Measurements from ENCODE around the gene IRX4. TPM values are rescaled to one million over a fixed set of nuclear protein-coding genes. Genes with fewer than 3 reads are reported as not detected.

Gene IRX4
- total RNA-seq, 3 donors from 2014 or later, result not detected

- DNase-seq, result no peak
- no peaks in the 10 kb centered on the region for H3K9me3 ChIP-seq
- no peak for TF ChIP-seq CTCF (IDR thresholded peaks at IDR 0.05)
- no peaks in the 10 kb centered on the region for H3K36me3 ChIP-seq (ENCODE audit: low read depth)
- intact Hi-C loops (cut with DNase I, micrococcal nuclease), result no loop called here
- no peaks in the 10 kb centered on the region for H3K4me1 ChIP-seq (ENCODE audit: low read depth)
- H3K4me3 ChIP-seq, result no peak overlapping the region
- ATAC-seq, result no peak
Measured at GRCh38 chr5:1911773-1912235, 29.1 kb upstream of the IRX4 start.

- TF ChIP-seq CTCF (IDR thresholded peaks at IDR 0.05), result no peak
- DNase-seq (no peak), ATAC-seq (no peak)
- intact Hi-C loops (cut with DNase I, micrococcal nuclease), result no loop called here
- Histone ChIP-seq H3K9me3 (no peaks in the 10 kb centered on the region), H3K4me1 (ENCODE audit: low read depth) (no peaks in the 10 kb centered on the region), H3K36me3 (ENCODE audit: low read depth) (no peaks in the 10 kb centered on the region), H3K4me3 (no peak overlapping the region)
Measured at GRCh38 chr5:1910861-1911772, 28.4 kb upstream of the IRX4 start.

GRCh38 chr5:1910081-1910760, 27.5 kb upstream of the IRX4 start:
- intact Hi-C loops (cut with DNase I, micrococcal nuclease), result no loop called here
- no peak for DNase-seq
- TF ChIP-seq CTCF (IDR thresholded peaks at IDR 0.05), result no peak
- no peaks in the 10 kb centered on the region for H3K4me1 ChIP-seq (ENCODE audit: low read depth)
- H3K36me3 ChIP-seq (ENCODE audit: low read depth), result no peaks in the 10 kb centered on the region
- H3K4me3 ChIP-seq, result no peak overlapping the region
- ATAC-seq, result no peak
- no peaks in the 10 kb centered on the region for H3K9me3 ChIP-seq

GRCh38 chr5:1909346-1909985, 26.7 kb upstream of the IRX4 start:
- TF ChIP-seq CTCF (IDR thresholded peaks at IDR 0.05), result no peak
- ATAC-seq, result no peak

GRCh38 chr5:1908931-1909330, 26.2 kb upstream of the IRX4 start:
- DNase-seq (no peak), ATAC-seq (no peak)
- H3K36me3 ChIP-seq (ENCODE audit: low read depth), result no peaks in the 10 kb centered on the region
- no peak overlapping the region for H3K4me3 ChIP-seq
- TF ChIP-seq CTCF (IDR thresholded peaks at IDR 0.05), result no peak
- H3K9me3 ChIP-seq, result no peaks in the 10 kb centered on the region
- H3K4me1 ChIP-seq (ENCODE audit: low read depth), result no peaks in the 10 kb centered on the region
- intact Hi-C loops (cut with DNase I, micrococcal nuclease), result no loop called here

More at GRCh38 chr5:1909346-1909985, 26.7 kb upstream of the IRX4 start:
- no peak for DNase-seq
- no peaks in the 10 kb centered on the region for H3K36me3 ChIP-seq (ENCODE audit: low read depth)
- no peaks in the 10 kb centered on the region for H3K9me3 ChIP-seq
- H3K4me1 ChIP-seq (ENCODE audit: low read depth), result no peaks in the 10 kb centered on the region
- intact Hi-C loops (cut with DNase I, micrococcal nuclease), result no loop called here
- no peak overlapping the region for H3K4me3 ChIP-seq

All from mucosa of descending colon (tissue), 3 donors.